Measurements from ENCODE around the gene XYLT2.
A peak's percentile ranks its signal among the peaks of the same experiment; 100 is the strongest.

GRCh38 chr17:50397111-50397918 is 51.4 kb downstream of the XYLT2 start, which contains the start of gene LRRC59:
- TF ChIP-seq CTCF (IDR thresholded peaks at IDR 0.05) (peak; percentile 90 to 95 (median 91)), POLR2A (IDR thresholded peaks at IDR 0.05) (peak; percentile 62), POLR2AphosphoS5 (IDR thresholded peaks at IDR 0.05) (peak; percentile 87 to 95 (median 90))

Data from breast epithelium (tissue), 3 donors.